Motor neuron (in vitro differentiated cells): ENCODE measurements around the gene PIK3IP1. TPM values are rescaled to one million over a fixed set of nuclear protein-coding genes. Genes with fewer than 3 reads are reported as not detected.
"Not testable (repeated sequence)": the region's sequence is repeated elsewhere in the genome, so short reads cannot be mapped to it uniquely, and the experiment has no call there.

Experiments used
- ATAC-seq, 8 experiments: fragments of 200-7000 bp; cut with Tn5 transposase; replicated peaks in 6 of 8; 2 replicates each; pipeline ENCODE4 v1.8.0; 2021; ENCODE audit warnings: mild to moderate bottlenecking in 8 of 8, moderate library complexity in 8 of 8
- H3K27ac ChIP-seq, 2 donors: fragments of 250-450 bp; sonication (Bioruptor Pico); 2 replicates each; pipeline ENCODE4 v1.9.0; 2021; ENCODE audit warnings: antibody characterized with exemption in 2 of 2, mild to moderate bottlenecking in 2 of 2, moderate library complexity in 1 of 2
- H3K4me1 ChIP-seq, 2 donors: fragments of 250-450 bp; sonication (Bioruptor Pico); replicated peaks in 1 of 2; 2 replicates each; pipeline ENCODE4 v1.6.1; 2021; ENCODE audit warnings: antibody characterized with exemption in 2 of 2, mild to moderate bottlenecking in 2 of 2, moderate library complexity in 1 of 2
- H3K4me3 ChIP-seq, 5 donors: fragments of 250-450 bp; sonication (Bioruptor Pico); 2 replicates each; pipeline ENCODE4 v1.9.0; 2021; ENCODE audit warnings: antibody characterized with exemption in 5 of 5, mild to moderate bottlenecking in 5 of 5, moderate library complexity in 4 of 5
- WGBS, 10 experiments: fragments of 450-650 bp; shearing (Covaris generic); methylation state at CpG; one replicate each; pipeline ENCODE4 v1.0.0; 2022; 5-methylcytosine and 5-hydroxymethylcytosine counted together
- in situ Hi-C, 9 experiments: fragments of 400-800 bp; cut with MboI; loops; one replicate each; pipeline ENCODE4 v1.15.0; 2021; ENCODE audit warnings: low sequenced_read_pairs in 9 of 9, low pct_unique_long_range_greater_than_20kb in 2 of 9; ENCODE audit not compliant: unreplicated experiment in 9 of 9
- total RNA-seq, 8 experiments: library from RNA; unstranded; fragments of 300-600 nt; gene quantifications; 2 replicates each; pipeline versions ENCODE4 v1.2.3 to v1.2.4, GENCODE V29; 2022

The PIK3IP1 gene
- total RNA-seq, 8 experiments from 2014 or later: 2.4 to 15.9 (median 5.6) TPM

DNA sequence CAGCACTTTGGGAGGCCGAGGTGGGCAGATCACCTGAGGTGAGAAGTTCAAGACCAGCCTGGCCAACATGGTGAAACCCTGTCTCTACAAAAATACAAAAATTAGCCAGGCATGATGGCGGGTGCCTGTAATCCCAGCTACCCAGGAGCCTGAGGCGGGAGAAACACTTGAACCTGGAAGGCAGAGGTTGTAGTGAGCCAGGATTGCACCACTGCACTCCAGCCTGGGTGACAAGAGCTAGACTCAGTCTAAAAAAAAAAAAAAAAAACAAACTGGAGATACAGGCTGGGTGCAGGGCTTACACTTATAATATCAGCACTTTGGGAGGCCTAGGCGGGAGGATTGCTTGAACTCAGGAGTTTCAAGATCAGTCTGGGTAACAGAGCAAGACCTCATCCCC, 56.2 kb downstream of the PIK3IP1 start:
- in situ Hi-C loops: loop anchor here in 1 of 9 experiments (25.0 kb wide), 1 partner anchor 99 kb away; the partner anchor contains the start of gene PLA2G3
- ATAC-seq, H3K4me3 ChIP-seq, H3K4me1 ChIP-seq, H3K27ac ChIP-seq: not testable (repeated sequence)
- 80 to 100% (median 100%) methylated on average over 1 to 2 of the region's 4 CpGs; no CpG with 5 or more reads in 3 of the 10 experiments for WGBS, 10 experiments

DNA sequence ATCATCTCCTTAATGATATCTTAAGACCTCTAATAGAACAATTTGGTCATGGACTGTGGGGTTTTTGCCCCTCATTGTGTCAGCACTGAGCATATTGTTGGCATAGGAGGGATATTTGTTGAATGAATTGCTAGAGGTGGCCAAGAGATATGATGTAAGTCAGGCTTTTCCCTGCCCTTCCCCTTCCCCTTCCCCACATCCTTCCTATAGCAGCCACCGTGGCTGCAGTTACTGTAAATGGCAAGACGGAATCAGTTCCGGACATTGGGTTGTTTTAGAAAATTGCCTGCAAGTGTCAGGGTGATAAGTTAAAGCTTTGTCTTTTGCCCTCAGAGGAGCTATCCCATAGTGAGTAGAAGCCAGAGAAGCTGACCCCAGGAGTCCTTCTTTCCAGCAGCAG, 57.2 kb downstream of the PIK3IP1 start:
- no peak overlapping the region for H3K27ac ChIP-seq
- no peak for ATAC-seq
- H3K4me3 ChIP-seq: no peak overlapping the region
- H3K4me1 ChIP-seq: no peaks in the 10 kb centered on the region
- in situ Hi-C loops: loop anchor here in 1 of 9 experiments (25.0 kb wide), 1 partner anchor 98 kb away; the partner anchor contains the start of gene PLA2G3
- WGBS, 10 experiments: 40 to 100% (median 67%) methylated on average over 1 to 3 of the region's 3 CpGs; no CpG with 5 or more reads in 3 of the 10 experiments

DNA sequence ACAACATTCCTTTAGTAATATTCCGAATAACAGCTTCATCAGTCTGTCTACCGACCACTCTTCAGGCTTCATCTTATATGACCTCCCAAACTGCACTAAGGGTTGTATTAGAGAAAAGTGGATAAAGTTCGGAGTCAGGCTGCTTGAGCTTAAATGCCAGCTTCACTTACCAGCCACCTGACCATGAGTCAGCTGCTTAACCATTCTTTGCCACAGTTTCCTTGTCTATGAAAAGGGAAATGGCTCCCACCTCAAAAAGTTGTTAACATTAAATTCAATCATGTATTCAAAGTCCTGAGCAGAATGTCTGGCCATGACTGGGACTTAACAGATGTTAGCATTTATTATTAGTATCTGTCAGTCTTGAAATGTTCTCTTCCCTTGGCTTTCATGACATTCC, 59.3 kb downstream of the PIK3IP1 start:
- in situ Hi-C loops: loop anchor here in 1 of 9 experiments (25.0 kb wide), 1 partner anchor 96 kb away; the partner anchor contains the start of gene PLA2G3
- 78 to 100% (median 95%) methylated on average over 2 to 3 of the region's 3 CpGs; no CpG with 5 or more reads in 4 of the 10 experiments for WGBS, 10 experiments
- Histone ChIP-seq H3K4me1 (peaks cover 0 to 8% of the 10 kb centered on the region in 2 donors), H3K27ac (no peak overlapping the region), H3K4me3 (no peak overlapping the region)
- ATAC-seq: no peak

Other genes starting within 250 kb of the PIK3IP1 start
- 10 to 100 TPM in 4 of 8 experiments, 1 to 10 TPM in 4; 3.2 to 16.9 (median 9.9) TPM for gene SMTN, start 211.2 kb downstream of the PIK3IP1 start, total RNA-seq
- gene SELENOM, start 184.9 kb downstream of the PIK3IP1 start, total RNA-seq: 100 to 1,000 TPM in 2 of 8 experiments, 10 to 100 TPM in 6; 17.1 to 366 (median 42.5) TPM
- gene INPP5J, start 169.5 kb downstream of the PIK3IP1 start, total RNA-seq: 1 to 10 TPM; 1.2 to 6.0 (median 3.6) TPM
- under 1 TPM; 0.05 to 0.90 (median 0.29) TPM for gene PLA2G3, start 152.0 kb downstream of the PIK3IP1 start, total RNA-seq
- 10 to 100 TPM; 15.9 to 34.7 (median 18.1) TPM for gene RNF185, start 132.3 kb downstream of the PIK3IP1 start, total RNA-seq
- 10 to 100 TPM; 10.1 to 58.5 (median 26.3) TPM for gene LIMK2, start 80.2 kb downstream of the PIK3IP1 start, total RNA-seq
- gene PATZ1, start 53.9 kb upstream of the PIK3IP1 start, total RNA-seq: 10 to 100 TPM in 7 of 8 experiments, 1 to 10 TPM in 1; 4.7 to 69.6 (median 31.9) TPM
- 10 to 100 TPM; 56.4 to 84.8 (median 67.7) TPM for gene DRG1, start 107.1 kb upstream of the PIK3IP1 start, total RNA-seq
- 10 to 100 TPM; 10.5 to 30.0 (median 24.7) TPM for gene EIF4ENIF1, start 197.4 kb upstream of the PIK3IP1 start, total RNA-seq
- gene SFI1, start 204.0 kb upstream of the PIK3IP1 start, total RNA-seq: 10 to 100 TPM in 7 of 8 experiments, 1 to 10 TPM in 1; 5.2 to 23.1 (median 14.4) TPM